CD4-positive, alpha-beta T cell treated with Interleukin-1 beta for 1 hour (primary cell): ENCODE measurements around the gene IFRD1.

Experiments used
- DNase-seq, 2 donors: peaks; one replicate each; pipeline ENCODE4 v3.0.0-alpha.2; 2020 to 2022

The IFRD1 gene

GRCh38 chr7:112449902-112450806 lies at the start of gene IFRD1:
TSS of gene IFRD1 (plus strand) at chr7:112450460. CDS start at chr7:112450689, 229 bp downstream.
- DNase-seq = peak; percentile 97 to 98

- DNase-seq = no peak
Observed at GRCh38 chr7:112404321-112404720, 45.9 kb upstream of the IFRD1 start.

- no peak for DNase-seq
Observed at GRCh38 chr7:112405286-112405685, 45.0 kb upstream of the IFRD1 start.

GRCh38 chr7:112407261-112407660 lies 43.0 kb upstream of the IFRD1 start:
- no peak for DNase-seq

- DNase-seq = no peak
Observed at GRCh38 chr7:112410092-112410491, 40.2 kb upstream of the IFRD1 start.

GRCh38 chr7:112411186-112411795 lies 39.0 kb upstream of the IFRD1 start:
- peak in 1 of 2 donors; percentile 13 for DNase-seq

- peak in 1 of 2 donors; percentile 31 for DNase-seq
Observed at GRCh38 chr7:112414855-112415490, 35.3 kb upstream of the IFRD1 start.

- DNase-seq = no peak
Observed at GRCh38 chr7:112416127-112416526, 34.1 kb upstream of the IFRD1 start.

- DNase-seq = no peak
Observed at GRCh38 chr7:112419543-112420130, 30.6 kb upstream of the IFRD1 start.

GRCh38 chr7:112420236-112420861 lies 29.9 kb upstream of the IFRD1 start:
- no peak for DNase-seq

- DNase-seq = no peak
Observed at GRCh38 chr7:112421666-112422486, 28.4 kb upstream of the IFRD1 start.

GRCh38 chr7:112422842-112423496 lies 27.3 kb upstream of the IFRD1 start:
- DNase-seq = peak in 1 of 2 donors; percentile 15

- no peak for DNase-seq
Observed at GRCh38 chr7:112423987-112424386, 26.3 kb upstream of the IFRD1 start.

GRCh38 chr7:112427984-112428383 lies 22.3 kb upstream of the IFRD1 start:
- no peak for DNase-seq

- no peak for DNase-seq
Observed at GRCh38 chr7:112428715-112429114, 21.5 kb upstream of the IFRD1 start.

GRCh38 chr7:112430649-112431048 lies 19.6 kb upstream of the IFRD1 start:
- DNase-seq = no peak

GRCh38 chr7:112431803-112432202 lies 18.5 kb upstream of the IFRD1 start:
- DNase-seq = no peak

GRCh38 chr7:112433289-112433688 lies 17.0 kb upstream of the IFRD1 start:
- DNase-seq = no peak

- DNase-seq = no peak
Observed at GRCh38 chr7:112437072-112437471, 13.2 kb upstream of the IFRD1 start.

- DNase-seq = no peak
Observed at GRCh38 chr7:112439476-112439875, 10.8 kb upstream of the IFRD1 start.

- DNase-seq = no peak
Observed at GRCh38 chr7:112442210-112442609, 8.1 kb upstream of the IFRD1 start.
